Measurements from ENCODE around the gene TYW1B.
A peak's percentile ranks its signal among the peaks of the same experiment; 100 is the strongest.
"Not testable (repeated sequence)": the region's sequence is repeated elsewhere in the genome, so short reads cannot be mapped to it uniquely, and the experiment has no call there.

Gene TYW1B

GRCh38 chr7:72554401-72554800, 273.6 kb downstream of the TYW1B start:
- H3K9me3 Mint-ChIP-seq, H3K36me3 Mint-ChIP-seq, H3K27ac Mint-ChIP-seq, H3K4me1 Mint-ChIP-seq, H3K27me3 Mint-ChIP-seq, H3K4me3 Mint-ChIP-seq, ATAC-seq: not testable (repeated sequence)

- H3K27me3 Mint-ChIP-seq, H3K4me1 Mint-ChIP-seq, H3K9me3 Mint-ChIP-seq, ATAC-seq, H3K27ac Mint-ChIP-seq, H3K36me3 Mint-ChIP-seq, H3K4me3 Mint-ChIP-seq: not testable (repeated sequence)
Observed at GRCh38 chr7:72550454-72550853, 277.5 kb downstream of the TYW1B start.

GRCh38 chr7:72546586-72547237, 281.3 kb downstream of the TYW1B start:
- ATAC-seq, result peak; percentile 27
- not testable (repeated sequence) for H3K36me3 Mint-ChIP-seq, H3K4me1 Mint-ChIP-seq, H3K27ac Mint-ChIP-seq, H3K9me3 Mint-ChIP-seq, H3K27me3 Mint-ChIP-seq, H3K4me3 Mint-ChIP-seq

- H3K9me3 Mint-ChIP-seq, ATAC-seq, H3K4me1 Mint-ChIP-seq, H3K4me3 Mint-ChIP-seq, H3K36me3 Mint-ChIP-seq, H3K27me3 Mint-ChIP-seq, H3K27ac Mint-ChIP-seq: not testable (repeated sequence)
Observed at GRCh38 chr7:72544531-72544930, 283.5 kb downstream of the TYW1B start.

- Mint-ChIP-seq H3K27ac (no peak overlapping the region), H3K27me3 (no peaks in the 10 kb centered on the region), H3K4me3 (no peak overlapping the region), H3K9me3 (no peaks in the 10 kb centered on the region), H3K4me1 (no peaks in the 10 kb centered on the region), H3K36me3 (no peaks in the 10 kb centered on the region)
- no peak for ATAC-seq
Observed at GRCh38 chr7:72540923-72541322, 287.1 kb downstream of the TYW1B start.

DNA sequence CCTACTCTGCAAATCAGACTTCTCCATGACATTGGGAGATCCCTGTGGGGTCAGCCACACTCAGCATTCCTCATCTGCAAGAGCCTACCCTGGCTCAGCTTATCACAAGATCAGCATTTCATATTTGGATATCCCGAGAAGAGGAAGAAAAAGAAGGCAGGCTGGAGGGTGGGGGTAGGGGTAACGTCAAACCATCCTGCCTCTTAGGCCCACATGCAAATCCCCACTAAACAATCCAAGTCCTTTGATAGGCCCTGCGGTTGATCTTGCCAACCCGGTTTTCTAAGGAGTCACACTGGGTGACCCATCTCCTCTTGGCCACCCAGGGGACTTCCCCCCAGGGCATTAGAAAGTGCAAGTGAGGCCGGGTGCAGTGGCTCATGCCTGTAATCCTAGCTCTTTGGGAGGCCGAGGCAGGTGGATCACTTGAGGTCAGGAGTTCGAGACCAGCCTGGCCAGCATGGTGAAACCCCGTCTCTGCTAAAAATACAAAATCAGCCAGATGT, 287.8 kb downstream of the TYW1B start:
- no peak for ATAC-seq

GRCh38 chr7:72539702-72540101, 288.3 kb downstream of the TYW1B start:
- ATAC-seq, result no peak
- no peak overlapping the region for H3K27ac Mint-ChIP-seq
- H3K9me3 Mint-ChIP-seq, result no peaks in the 10 kb centered on the region
- no peaks in the 10 kb centered on the region for H3K4me1 Mint-ChIP-seq
- H3K4me3 Mint-ChIP-seq, result no peak overlapping the region
- H3K27me3 Mint-ChIP-seq, result no peaks in the 10 kb centered on the region
- no peaks in the 10 kb centered on the region for H3K36me3 Mint-ChIP-seq

More for the DNA sequence above, 287.8 kb downstream of the TYW1B start:
- no peaks in the 10 kb centered on the region for H3K27me3 Mint-ChIP-seq
- no peak overlapping the region for H3K4me3 Mint-ChIP-seq
- H3K27ac Mint-ChIP-seq, result no peak overlapping the region
- H3K36me3 Mint-ChIP-seq, result no peaks in the 10 kb centered on the region
- no peaks in the 10 kb centered on the region for H3K9me3 Mint-ChIP-seq
- H3K4me1 Mint-ChIP-seq, result no peaks in the 10 kb centered on the region

DNA sequence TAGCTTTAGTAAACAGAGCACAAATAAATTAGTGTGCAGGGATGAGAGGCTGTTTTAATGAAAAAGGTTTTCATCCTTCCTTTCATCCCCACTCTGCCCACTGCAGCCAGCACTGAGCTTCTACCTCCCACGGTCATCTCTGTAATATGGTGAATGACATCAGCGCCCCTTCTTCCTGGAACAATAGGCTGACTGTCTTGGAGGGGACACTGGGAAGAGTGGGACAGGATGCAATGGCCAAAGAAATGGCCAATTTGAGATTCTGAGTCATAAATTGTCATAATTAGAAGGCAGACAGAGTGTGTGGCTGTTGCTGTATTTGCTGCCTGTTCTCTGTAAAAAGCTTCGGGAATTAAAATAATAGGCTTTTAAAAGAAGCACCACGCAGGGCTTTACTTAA, 289.1 kb downstream of the TYW1B start:
- no peaks in the 10 kb centered on the region for H3K9me3 Mint-ChIP-seq
- H3K27me3 Mint-ChIP-seq, result no peaks in the 10 kb centered on the region
- no peak overlapping the region for H3K27ac Mint-ChIP-seq
- no peaks in the 10 kb centered on the region for H3K4me1 Mint-ChIP-seq
- no peak overlapping the region for H3K4me3 Mint-ChIP-seq
- ATAC-seq, result no peak
- H3K36me3 Mint-ChIP-seq, result no peaks in the 10 kb centered on the region

DNA sequence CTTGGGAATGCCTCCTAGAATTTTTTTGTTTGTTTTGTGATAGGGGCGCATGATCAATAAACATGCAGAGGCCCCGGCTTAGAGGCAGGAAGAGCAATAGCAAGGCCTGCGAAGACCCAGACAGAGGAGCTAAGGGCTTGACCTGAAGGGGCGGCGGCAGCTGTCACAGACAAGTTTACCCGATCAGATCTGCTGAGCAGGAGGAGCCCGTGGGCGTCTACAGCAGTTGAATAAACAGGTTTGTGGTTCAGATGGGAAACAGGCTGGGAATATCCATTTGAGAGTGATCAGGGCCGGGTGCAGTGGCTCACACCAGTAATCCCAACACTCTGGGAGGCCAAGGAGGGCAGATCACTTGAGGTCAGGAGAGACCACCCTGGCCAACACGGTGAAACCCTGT, 289.9 kb downstream of the TYW1B start:
- no peaks in the 10 kb centered on the region for H3K36me3 Mint-ChIP-seq
- no peaks in the 10 kb centered on the region for H3K4me1 Mint-ChIP-seq
- no peak overlapping the region for H3K27ac Mint-ChIP-seq
- H3K9me3 Mint-ChIP-seq, result no peaks in the 10 kb centered on the region
- H3K27me3 Mint-ChIP-seq, result no peaks in the 10 kb centered on the region
- no peak overlapping the region for H3K4me3 Mint-ChIP-seq
- no peak for ATAC-seq

DNA sequence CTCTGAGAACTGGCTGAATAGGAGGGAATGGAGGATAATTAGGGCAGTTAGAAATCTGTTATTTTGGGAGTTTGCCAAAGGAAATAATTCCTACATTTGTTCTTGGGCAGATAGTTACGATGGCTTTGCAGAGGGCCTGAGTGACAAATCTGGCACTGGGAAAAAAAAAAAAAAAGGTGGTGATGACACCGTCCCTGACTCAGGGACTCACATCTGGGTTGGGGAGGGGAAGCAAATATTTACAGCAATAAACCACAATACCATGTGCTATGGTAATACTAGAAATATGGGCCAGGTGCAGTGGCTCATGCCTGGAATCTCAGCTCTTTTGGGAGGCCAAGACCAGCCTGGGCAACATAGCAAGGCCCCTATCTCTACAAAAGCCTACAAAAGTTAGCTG, 292.0 kb downstream of the TYW1B start:
- not testable (repeated sequence) for H3K4me1 Mint-ChIP-seq, ATAC-seq, H3K36me3 Mint-ChIP-seq, H3K4me3 Mint-ChIP-seq, H3K27me3 Mint-ChIP-seq, H3K9me3 Mint-ChIP-seq, H3K27ac Mint-ChIP-seq

GRCh38 chr7:72531048-72531447, 297.0 kb downstream of the TYW1B start:
- H3K4me1 Mint-ChIP-seq, H3K27ac Mint-ChIP-seq: not testable (repeated sequence)

More at GRCh38 chr7:72531048-72531447, 297.0 kb downstream of the TYW1B start:
- H3K9me3 Mint-ChIP-seq, H3K4me3 Mint-ChIP-seq, ATAC-seq, H3K36me3 Mint-ChIP-seq, H3K27me3 Mint-ChIP-seq: not testable (repeated sequence)
